Measurements from ENCODE around the gene PAQR4.

PAQR4 gene

GRCh38 chr16:2964475-2965336, 4.4 kb upstream of the PAQR4 start:
- peak in 1 of 3 experiments; percentile 38 for DNase-seq (ENCODE audit: low read depth in 3 of 3)

- no peak for DNase-seq (ENCODE audit: low read depth in 3 of 3)
Measured at GRCh38 chr16:2966043-2966807, 2.9 kb upstream of the PAQR4 start.

GRCh38 chr16:2966808-2967191, 2.3 kb upstream of the PAQR4 start:
- no peak for DNase-seq (ENCODE audit: low read depth in 3 of 3)

GRCh38 chr16:2967211-2967631, 1.9 kb upstream of the PAQR4 start:
- no peak for DNase-seq (ENCODE audit: low read depth in 3 of 3)

GRCh38 chr16:2967721-2968161, 1.4 kb upstream of the PAQR4 start:
- no peak for DNase-seq (ENCODE audit: low read depth in 3 of 3)

GRCh38 chr16:2968368-2968737, 795 bp upstream of the PAQR4 start:
- no peak for DNase-seq (ENCODE audit: low read depth in 3 of 3)

- peak; percentile 50 to 55 (median 50) for DNase-seq (ENCODE audit: low read depth in 3 of 3)
Measured at GRCh38 chr16:2969545-2970521, 685 bp downstream of the PAQR4 start.

GRCh38 chr16:2970563-2970962, 1.4 kb downstream of the PAQR4 start:
- DNase-seq (ENCODE audit: low read depth in 3 of 3) = no peak

GRCh38 chr16:2971134-2971984, 2.2 kb downstream of the PAQR4 start:
- DNase-seq (ENCODE audit: low read depth in 3 of 3) = no peak

GRCh38 chr16:2971985-2972784, 3.0 kb downstream of the PAQR4 start:
- DNase-seq (ENCODE audit: low read depth in 3 of 3) = no peak

- DNase-seq (ENCODE audit: low read depth in 3 of 3) = no peak
Measured at GRCh38 chr16:2973093-2973492, 3.9 kb downstream of the PAQR4 start.

- no peak for DNase-seq (ENCODE audit: low read depth in 3 of 3)
Measured at GRCh38 chr16:2973605-2974318, 4.6 kb downstream of the PAQR4 start.

- DNase-seq (ENCODE audit: low read depth in 3 of 3) = no peak
Measured at GRCh38 chr16:2974319-2975056, 5.3 kb downstream of the PAQR4 start.

GRCh38 chr16:2975161-2975795, 6.1 kb downstream of the PAQR4 start:
- no peak for DNase-seq (ENCODE audit: low read depth in 3 of 3)

GRCh38 chr16:2976201-2976600, 7.1 kb downstream of the PAQR4 start:
- no peak for DNase-seq (ENCODE audit: low read depth in 3 of 3)

GRCh38 chr16:2976673-2977072, 7.5 kb downstream of the PAQR4 start:
- DNase-seq (ENCODE audit: low read depth in 3 of 3) = no peak

- DNase-seq (ENCODE audit: low read depth in 3 of 3) = no peak
Measured at GRCh38 chr16:2977440-2977839, 8.3 kb downstream of the PAQR4 start.

GRCh38 chr16:2979669-2980226, 10.6 kb downstream of the PAQR4 start:
- DNase-seq (ENCODE audit: low read depth in 3 of 3) = no peak
